Ectodermal cell (in vitro differentiated cells): Measurements from ENCODE around the gene FCMR.
"Not testable (repeated sequence)": the region's sequence is repeated elsewhere in the genome, so short reads cannot be mapped to it uniquely, and the experiment has no call there.

Experiments used
- H3K27ac ChIP-seq: 2 replicates; pipeline ENCODE4 v1.7.0; 2013; ENCODE audit warnings: mild to moderate bottlenecking, low read depth, low read length; ENCODE audit not compliant: insufficient read depth, poor library complexity, severe bottlenecking
- H3K27me3 ChIP-seq: 2 replicates; pipeline ENCODE4 v1.7.0; 2013; ENCODE audit warnings: mild to moderate bottlenecking, low read length; ENCODE audit not compliant: insufficient read depth, control insufficient read depth, poor library complexity, severe bottlenecking
- H3K36me3 ChIP-seq: one replicate; pipeline ENCODE4 v1.7.0; 2013; ENCODE audit warnings: low read length; ENCODE audit not compliant: control insufficient read depth, insufficient read depth
- H3K4me1 ChIP-seq: one replicate; pipeline ENCODE4 v1.7.0; 2013; ENCODE audit warnings: low read length; ENCODE audit not compliant: control insufficient read depth, insufficient read depth
- H3K4me3 ChIP-seq: 2 replicates; pipeline ENCODE4 v1.7.0; 2013; ENCODE audit warnings: low read depth, low read length, control low read depth; ENCODE audit not compliant: insufficient read depth
- H3K9me3 ChIP-seq: 2 replicates; pipeline ENCODE4 v1.7.0; 2013; ENCODE audit warnings: mild to moderate bottlenecking, low read length, moderate library complexity; ENCODE audit not compliant: control insufficient read depth
- WGBS, 2 experiments: methylation state at CpG; one replicate each; pipeline ENCODE4 v1.1.7; 2013; ENCODE audit warnings: missing lambda C conversion rate in 2 of 2; 5-methylcytosine and 5-hydroxymethylcytosine counted together

FCMR gene

GRCh38 chr1:206923961-206924557 is 2.3 kb upstream of the FCMR start:
- not testable (repeated sequence) for H3K36me3 ChIP-seq, H3K27me3 ChIP-seq, H3K9me3 ChIP-seq, H3K4me3 ChIP-seq, H3K27ac ChIP-seq, H3K4me1 ChIP-seq
- WGBS, 2 experiments = 86 to 88% methylated on average over 4 of the region's 4 CpGs

DNA sequence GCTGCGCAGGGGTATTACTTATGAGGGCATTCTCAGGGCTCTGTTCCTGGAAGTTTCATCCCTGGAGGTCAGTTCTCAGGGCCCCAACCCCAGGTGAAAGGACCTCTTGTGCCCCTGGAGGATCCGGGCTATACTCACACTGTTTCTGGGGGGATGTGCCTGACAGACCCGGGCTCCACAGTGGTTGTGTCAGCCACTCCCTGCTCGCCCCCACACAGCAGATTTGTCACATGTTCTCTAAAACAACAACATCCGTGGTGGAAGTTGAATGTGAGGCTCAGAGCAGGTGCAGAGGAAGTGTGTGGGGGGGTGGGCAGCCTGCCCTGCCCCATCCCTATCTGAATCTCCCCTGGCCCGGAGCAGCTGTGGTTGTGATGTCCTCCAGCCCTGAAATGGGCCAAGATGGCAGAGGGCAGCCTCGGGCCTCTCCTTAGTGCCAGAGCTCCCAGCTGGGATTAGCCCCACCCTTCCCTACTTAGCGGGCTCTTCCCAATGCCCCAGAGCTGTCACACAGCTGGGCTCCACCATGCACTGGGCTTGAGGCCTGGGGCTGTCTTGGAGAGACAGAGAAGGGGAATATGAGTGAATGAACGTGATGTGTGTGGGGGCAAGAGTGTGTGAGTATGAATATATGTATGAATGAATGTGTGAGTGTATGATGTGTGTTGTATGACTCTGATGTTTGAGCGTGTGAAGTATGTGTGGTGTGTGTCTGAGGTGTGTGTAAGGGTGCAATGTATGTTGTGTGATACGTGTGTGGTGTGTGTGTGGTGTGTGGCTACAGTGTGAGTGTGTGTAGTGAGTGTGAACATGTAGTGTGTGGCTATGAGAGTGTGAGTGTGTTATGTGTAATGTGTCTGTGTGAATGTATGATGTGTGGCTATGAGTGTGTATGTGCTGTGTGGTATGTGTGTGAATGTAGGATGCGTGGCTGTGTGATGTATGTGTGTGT is 1.5 kb upstream of the FCMR start:
- H3K36me3 ChIP-seq = no peaks in the 10 kb centered on the region
- no peaks in the 10 kb centered on the region for H3K9me3 ChIP-seq
- H3K27ac ChIP-seq = no peak overlapping the region
- H3K4me1 ChIP-seq = no peaks in the 10 kb centered on the region
- WGBS, 2 experiments = 89 to 90% methylated on average over 11 to 12 of the region's 12 CpGs
- H3K4me3 ChIP-seq = no peak overlapping the region
- no peaks in the 10 kb centered on the region for H3K27me3 ChIP-seq

DNA sequence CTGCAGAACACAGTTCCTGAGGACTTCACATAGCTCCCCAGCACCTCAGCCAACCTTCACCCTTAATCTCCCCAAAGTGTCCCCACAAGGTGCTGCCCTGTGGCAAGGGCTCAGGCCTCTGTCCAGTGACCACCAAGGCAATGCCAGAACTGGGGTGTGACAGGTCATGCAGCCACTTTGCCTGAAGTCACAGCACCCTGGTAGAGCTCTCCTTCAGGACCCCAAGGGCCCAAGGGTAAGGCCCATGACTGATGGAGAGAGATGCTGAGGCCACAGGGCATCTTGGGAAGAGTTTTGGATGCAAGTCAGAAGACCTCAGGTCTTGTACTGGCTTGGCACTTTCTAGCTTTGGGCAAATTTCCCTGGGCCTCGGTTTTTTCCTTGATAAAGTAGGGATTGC is 783 bp upstream of the FCMR start:
- 90 to 92% methylated on average over 1 of the region's 1 CpG for WGBS, 2 experiments
- H3K4me1 ChIP-seq = no peaks in the 10 kb centered on the region
- no peaks in the 10 kb centered on the region for H3K9me3 ChIP-seq
- H3K27me3 ChIP-seq = no peaks in the 10 kb centered on the region
- H3K4me3 ChIP-seq = no peak overlapping the region
- H3K27ac ChIP-seq = no peak overlapping the region
- no peaks in the 10 kb centered on the region for H3K36me3 ChIP-seq

- Histone ChIP-seq H3K27me3 (peaks cover 6% of the 10 kb centered on the region), H3K4me3 (no peak overlapping the region), H3K36me3 (no peaks in the 10 kb centered on the region), H3K9me3 (no peaks in the 10 kb centered on the region), H3K27ac (no peak overlapping the region), H3K4me1 (no peaks in the 10 kb centered on the region)
- WGBS, 2 experiments = 80 to 84% methylated on average over 3 of the region's 3 CpGs
These were observed 3.7 kb downstream of the FCMR start for GRCh38 chr1:206918076-206918475.

GRCh38 chr1:206916000-206916709 is 5.6 kb downstream of the FCMR start:
- WGBS, 2 experiments = 88 to 89% methylated on average over 8 of the region's 8 CpGs
- H3K4me1 ChIP-seq = no peaks in the 10 kb centered on the region
- H3K27ac ChIP-seq = no peak overlapping the region
- no peak overlapping the region for H3K4me3 ChIP-seq
- no peaks in the 10 kb centered on the region for H3K36me3 ChIP-seq
- H3K9me3 ChIP-seq = no peaks in the 10 kb centered on the region
- peaks cover 16% of the 10 kb centered on the region for H3K27me3 ChIP-seq

DNA sequence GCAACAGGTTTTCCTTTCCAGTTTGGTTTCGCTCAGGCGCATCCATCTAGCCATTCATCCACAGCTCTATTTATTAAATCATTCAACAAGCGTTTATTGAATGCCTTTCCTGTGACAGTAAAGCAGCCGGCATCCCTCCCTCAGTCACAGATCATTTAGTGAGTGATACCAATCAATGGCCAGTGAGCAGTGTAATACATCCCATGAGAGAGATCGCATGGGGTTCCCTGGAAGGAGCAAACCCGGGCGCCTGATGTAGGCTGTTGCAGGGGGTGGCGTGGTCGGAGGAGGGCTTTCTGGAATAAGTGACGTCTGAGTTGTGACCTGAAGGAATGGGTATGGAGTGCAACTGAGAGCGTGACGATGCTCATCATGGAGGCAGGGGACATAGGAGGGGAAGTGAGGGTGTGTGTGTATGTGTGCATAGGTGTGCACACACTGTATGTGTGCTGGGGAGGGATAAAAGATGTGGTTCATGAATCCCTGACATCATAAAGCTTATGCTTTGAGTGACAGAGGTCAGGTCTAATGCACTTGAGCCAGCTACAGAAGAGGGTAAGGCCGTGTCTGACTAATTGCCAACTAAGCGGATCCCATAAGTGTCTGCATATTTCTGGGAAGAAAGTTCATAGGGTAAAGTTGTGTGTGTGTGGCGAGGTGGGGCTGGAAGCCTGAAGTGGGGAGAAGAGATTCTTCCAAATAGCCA is 6.6 kb downstream of the FCMR start:
- Histone ChIP-seq H3K27me3 (peaks cover 25% of the 10 kb centered on the region), H3K36me3 (no peaks in the 10 kb centered on the region), H3K4me3 (no peak overlapping the region), H3K4me1 (no peaks in the 10 kb centered on the region), H3K27ac (no peak overlapping the region), H3K9me3 (no peaks in the 10 kb centered on the region)
- 90 to 92% methylated on average over 15 of the region's 15 CpGs for WGBS, 2 experiments

DNA sequence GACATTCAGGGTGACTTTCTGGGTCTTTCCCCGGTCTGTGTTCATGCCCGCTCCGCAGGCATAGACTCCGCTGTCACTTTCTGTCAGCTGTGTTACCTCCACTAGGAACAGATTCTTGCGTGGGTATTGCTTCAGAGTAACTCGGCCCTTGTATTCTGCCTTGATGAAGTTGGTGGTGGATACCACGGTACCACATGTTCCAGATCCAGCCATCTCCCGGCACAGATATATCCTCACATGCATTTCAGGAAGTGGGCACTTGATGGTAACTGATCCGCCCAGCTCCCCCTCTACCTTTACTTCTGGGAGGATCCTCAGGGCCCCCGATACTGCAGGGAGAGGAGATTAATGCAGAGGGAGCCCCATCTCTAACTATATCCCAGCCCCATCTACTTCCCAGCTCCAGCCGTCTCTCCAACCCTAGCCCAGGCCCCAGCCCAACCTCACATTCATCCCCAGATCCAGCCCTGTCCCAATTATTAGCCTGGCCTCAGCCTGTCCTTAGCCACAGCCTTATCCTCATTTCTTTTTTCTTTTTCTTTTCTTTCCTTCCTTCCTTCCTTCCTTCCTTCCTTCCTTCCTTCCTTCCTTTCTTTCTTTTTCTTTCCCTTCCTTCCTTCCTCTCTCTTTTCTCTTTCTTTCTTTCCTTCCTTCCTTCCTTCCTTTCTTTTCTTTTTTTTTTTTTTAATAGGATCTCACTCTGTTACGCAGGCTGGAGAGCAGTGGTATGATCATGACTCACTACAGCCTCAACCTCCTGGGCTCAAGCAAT is 7.8 kb downstream of the FCMR start:
- Histone ChIP-seq H3K27me3 (peaks cover 38% of the 10 kb centered on the region), H3K9me3 (no peaks in the 10 kb centered on the region)
- WGBS, 2 experiments = 88 to 89% methylated on average over 12 of the region's 12 CpGs

GRCh38 chr1:206912445-206913095 is 9.2 kb downstream of the FCMR start:
- Histone ChIP-seq H3K27me3 (peaks cover 52% of the 10 kb centered on the region), H3K27ac (no peak overlapping the region), H3K9me3 (no peaks in the 10 kb centered on the region), H3K4me3 (no peak overlapping the region), H3K4me1 (no peaks in the 10 kb centered on the region), H3K36me3 (no peaks in the 10 kb centered on the region)
- 34 to 36% methylated on average over 7 of the region's 7 CpGs for WGBS, 2 experiments

More for the DNA sequence above, 7.8 kb downstream of the FCMR start:
- Histone ChIP-seq H3K4me3 (no peak overlapping the region), H3K4me1 (no peaks in the 10 kb centered on the region), H3K27ac (no peak overlapping the region), H3K36me3 (no peaks in the 10 kb centered on the region)

DNA sequence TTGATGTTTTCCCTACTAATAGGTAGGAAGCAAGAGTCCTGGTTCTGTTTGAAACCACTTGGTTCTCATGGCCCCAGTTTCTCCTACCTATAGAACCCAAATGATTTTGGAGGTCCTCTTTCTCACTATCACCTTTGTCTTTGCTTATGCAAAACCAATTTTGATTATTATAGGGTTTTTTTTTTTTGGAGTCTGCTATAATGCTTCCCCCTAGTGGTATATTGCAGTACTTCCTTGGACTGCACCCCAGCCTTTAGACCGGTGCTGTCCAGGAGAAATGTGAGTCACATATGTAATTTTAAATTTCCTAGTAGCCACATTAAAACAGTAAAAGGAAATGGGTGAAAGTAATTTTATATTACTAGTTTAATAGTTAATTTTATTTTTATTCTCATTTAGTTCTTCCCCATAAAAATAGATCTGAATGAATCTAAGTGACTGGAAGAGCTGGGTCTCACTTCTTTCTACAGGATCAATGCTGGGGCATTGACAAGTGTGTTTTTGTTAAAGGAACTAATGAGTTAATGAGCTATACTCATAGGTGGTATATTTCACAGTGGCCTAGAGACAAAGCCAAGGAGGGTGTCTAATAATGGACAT is 10.6 kb downstream of the FCMR start:
- no peaks in the 10 kb centered on the region for H3K9me3 ChIP-seq
- H3K27me3 ChIP-seq = peaks cover 56% of the 10 kb centered on the region
- no peak overlapping the region for H3K27ac ChIP-seq
- no CpG with 5 or more reads among the region's 1 CpG for WGBS, 2 experiments
- H3K36me3 ChIP-seq = no peaks in the 10 kb centered on the region
- no peak overlapping the region for H3K4me3 ChIP-seq
- no peaks in the 10 kb centered on the region for H3K4me1 ChIP-seq
